ENCODE results near the gene STK36. TPM values are rescaled to one million over a fixed set of nuclear protein-coding genes. Genes with fewer than 3 reads are reported as not detected.

Gene STK36
- total and polyA plus RNA-seq, 2 experiments from 2014 or later, result 29.9 to 42.7 TPM

- H3K27ac ChIP-seq, result no peak overlapping the region
- H4K20me1 ChIP-seq (ENCODE audit: insufficient read depth, poor library complexity, severe bottlenecking), result no peaks in the 10 kb centered on the region
- H3K79me2 ChIP-seq, result no peaks in the 10 kb centered on the region
- 96% methylated on average over 8 of the region's 8 CpGs for WGBS (ENCODE audit: low lambda C conversion rate, missing lambda C conversion rate)
- H3K4me2 ChIP-seq, result no peak overlapping the region
- no peak overlapping the region for H3K4me3 ChIP-seq
- no peaks in the 10 kb centered on the region for H3K9me3 ChIP-seq (ENCODE audit: low read depth)
- H3K4me1 ChIP-seq (ENCODE audit: insufficient read depth), result no peaks in the 10 kb centered on the region
- TF ChIP-seq EZH2phosphoT487 (IDR thresholded peaks at IDR 0.05; ENCODE audit: low read depth, severe bottlenecking, unreplicated experiment) (no peak), EZH2 (IDR thresholded peaks at IDR 0.05; ENCODE audit: borderline replicate concordance) (no peak)
- TF ChIP-seq, protein P1, sequence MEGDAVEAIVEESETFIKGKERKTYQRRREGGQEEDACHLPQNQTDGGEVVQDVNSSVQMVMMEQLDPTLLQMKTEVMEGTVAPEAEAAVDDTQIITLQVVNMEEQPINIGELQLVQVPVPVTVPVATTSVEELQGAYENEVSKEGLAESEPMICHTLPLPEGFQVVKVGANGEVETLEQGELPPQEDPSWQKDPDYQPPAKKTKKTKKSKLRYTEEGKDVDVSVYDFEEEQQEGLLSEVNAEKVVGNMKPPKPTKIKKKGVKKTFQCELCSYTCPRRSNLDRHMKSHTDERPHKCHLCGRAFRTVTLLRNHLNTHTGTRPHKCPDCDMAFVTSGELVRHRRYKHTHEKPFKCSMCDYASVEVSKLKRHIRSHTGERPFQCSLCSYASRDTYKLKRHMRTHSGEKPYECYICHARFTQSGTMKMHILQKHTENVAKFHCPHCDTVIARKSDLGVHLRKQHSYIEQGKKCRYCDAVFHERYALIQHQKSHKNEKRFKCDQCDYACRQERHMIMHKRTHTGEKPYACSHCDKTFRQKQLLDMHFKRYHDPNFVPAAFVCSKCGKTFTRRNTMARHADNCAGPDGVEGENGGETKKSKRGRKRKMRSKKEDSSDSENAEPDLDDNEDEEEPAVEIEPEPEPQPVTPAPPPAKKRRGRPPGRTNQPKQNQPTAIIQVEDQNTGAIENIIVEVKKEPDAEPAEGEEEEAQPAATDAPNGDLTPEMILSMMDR (IDR thresholded peaks at IDR 0.05; ENCODE audit: poor library complexity), result no peak
- no peaks in the 10 kb centered on the region for H3K36me3 ChIP-seq (replicated peaks; ENCODE audit: insufficient read depth, low read depth)
- no peaks in the 10 kb centered on the region for H3K9me2 ChIP-seq (replicated peaks; ENCODE audit: insufficient read depth)
- no peaks in the 10 kb centered on the region for H3K27me3 ChIP-seq
- DNase-seq (ENCODE audit: low spot score), result no peak
- no peak overlapping the region for H2AFZ ChIP-seq
Observed at GRCh38 chr2:218698885-218699284, 27.0 kb downstream of the STK36 start.

GRCh38 chr2:218701806-218702205 lies 29.9 kb downstream of the STK36 start:
- Histone ChIP-seq H3K79me2 (no peaks in the 10 kb centered on the region), H3K9me3 (ENCODE audit: low read depth) (no peaks in the 10 kb centered on the region), H3K9me2 (replicated peaks; ENCODE audit: insufficient read depth) (no peaks in the 10 kb centered on the region), H3K4me3 (no peak overlapping the region), H4K20me1 (ENCODE audit: insufficient read depth, poor library complexity, severe bottlenecking) (no peaks in the 10 kb centered on the region), H2AFZ (no peak overlapping the region), H3K4me1 (ENCODE audit: insufficient read depth) (no peaks in the 10 kb centered on the region), H3K27ac (no peak overlapping the region), H3K27me3 (no peaks in the 10 kb centered on the region), H3K36me3 (replicated peaks; ENCODE audit: insufficient read depth, low read depth) (no peaks in the 10 kb centered on the region), H3K4me2 (no peak overlapping the region)
- no peak for DNase-seq (ENCODE audit: low spot score)
- 89% methylated on average over 2 of the region's 2 CpGs for WGBS (ENCODE audit: low lambda C conversion rate, missing lambda C conversion rate)
- TF ChIP-seq EZH2 (IDR thresholded peaks at IDR 0.05; ENCODE audit: borderline replicate concordance), result no peak
- TF ChIP-seq EZH2phosphoT487 (IDR thresholded peaks at IDR 0.05; ENCODE audit: low read depth, severe bottlenecking, unreplicated experiment), result no peak
- TF ChIP-seq, protein P1 (IDR thresholded peaks at IDR 0.05; ENCODE audit: poor library complexity), result no peak

- H3K9me3 ChIP-seq (ENCODE audit: low read depth), result no peaks in the 10 kb centered on the region
- H3K4me2 ChIP-seq, result no peak overlapping the region
- no peak overlapping the region for H3K27ac ChIP-seq
- WGBS (ENCODE audit: low lambda C conversion rate, missing lambda C conversion rate), result 84% methylated on average over 4 of the region's 4 CpGs
- H3K9me2 ChIP-seq (replicated peaks; ENCODE audit: insufficient read depth), result no peaks in the 10 kb centered on the region
- no peak overlapping the region for H3K4me3 ChIP-seq
- H3K4me1 ChIP-seq (ENCODE audit: insufficient read depth), result no peaks in the 10 kb centered on the region
- TF ChIP-seq EZH2phosphoT487 (IDR thresholded peaks at IDR 0.05; ENCODE audit: low read depth, severe bottlenecking, unreplicated experiment) (no peak), EZH2 (IDR thresholded peaks at IDR 0.05; ENCODE audit: borderline replicate concordance) (no peak)
- TF ChIP-seq, protein P1 (IDR thresholded peaks at IDR 0.05; ENCODE audit: poor library complexity), result no peak
- no peaks in the 10 kb centered on the region for H3K27me3 ChIP-seq
- DNase-seq (ENCODE audit: low spot score), result no peak
- H3K79me2 ChIP-seq, result no peaks in the 10 kb centered on the region
- H3K36me3 ChIP-seq (replicated peaks; ENCODE audit: insufficient read depth, low read depth), result no peaks in the 10 kb centered on the region
- H4K20me1 ChIP-seq (ENCODE audit: insufficient read depth, poor library complexity, severe bottlenecking), result no peaks in the 10 kb centered on the region
- no peak overlapping the region for H2AFZ ChIP-seq
Observed at GRCh38 chr2:218703341-218703740, 31.5 kb downstream of the STK36 start.

DNA sequence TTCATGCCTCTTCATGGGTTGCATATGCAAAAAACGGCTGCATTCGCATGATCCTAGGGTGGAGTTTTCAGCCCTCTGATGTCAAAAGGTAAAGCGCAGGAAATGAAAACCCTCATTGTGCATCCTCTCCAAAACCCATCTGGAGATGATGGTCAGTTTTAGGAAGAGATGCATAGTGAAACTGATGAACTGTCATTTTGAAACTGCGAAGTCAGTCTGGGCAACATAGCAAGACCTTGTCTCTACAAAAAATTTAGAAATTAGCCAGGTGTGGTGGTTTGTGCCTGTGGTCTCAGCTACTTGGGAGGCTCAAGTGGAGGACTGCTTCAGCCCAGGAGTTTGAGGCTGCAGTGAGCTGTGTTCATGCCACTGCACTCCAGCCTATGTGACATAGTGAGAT lies 36.2 kb downstream of the STK36 start:
- no peak overlapping the region for H3K4me2 ChIP-seq
- TF ChIP-seq EZH2 (IDR thresholded peaks at IDR 0.05; ENCODE audit: borderline replicate concordance) (no peak), EZH2phosphoT487 (IDR thresholded peaks at IDR 0.05; ENCODE audit: low read depth, severe bottlenecking, unreplicated experiment) (no peak)
- TF ChIP-seq, protein P1 (IDR thresholded peaks at IDR 0.05; ENCODE audit: poor library complexity), result no peak
- no peaks in the 10 kb centered on the region for H3K27me3 ChIP-seq
- H2AFZ ChIP-seq, result no peak overlapping the region
- H3K27ac ChIP-seq, result no peak overlapping the region
- H3K9me2 ChIP-seq (replicated peaks; ENCODE audit: insufficient read depth), result no peaks in the 10 kb centered on the region
- H4K20me1 ChIP-seq (ENCODE audit: insufficient read depth, poor library complexity, severe bottlenecking), result no peaks in the 10 kb centered on the region
- DNase-seq (ENCODE audit: low spot score), result no peak
- H3K9me3 ChIP-seq (ENCODE audit: low read depth), result no peaks in the 10 kb centered on the region
- no peaks in the 10 kb centered on the region for H3K4me1 ChIP-seq (ENCODE audit: insufficient read depth)
- peaks cover 15% of the 10 kb centered on the region for H3K79me2 ChIP-seq
- H3K4me3 ChIP-seq, result no peak overlapping the region
- 98% methylated on average over 4 of the region's 4 CpGs for WGBS (ENCODE audit: low lambda C conversion rate, missing lambda C conversion rate)
- no peaks in the 10 kb centered on the region for H3K36me3 ChIP-seq (replicated peaks; ENCODE audit: insufficient read depth, low read depth)
